OCI-LY1 (cell line): ENCODE results near the gene TMEM253.

Source experiments
- EZH2 ChIP-seq: fragments of 200-600 bp; sonication (generic), shearing (Covaris generic); IDR thresholded peaks from 2 replicates; pipeline ENCODE4 v1.8.0; 2017; ENCODE audit warnings: borderline replicate concordance, mixed run types, mild to moderate bottlenecking, antibody characterized with exemption, low read length, moderate library complexity, mixed read lengths
- TF ChIP-seq, protein P1 (sequence below): fragments of 200-600 bp; sonication (generic), shearing (Covaris generic); IDR thresholded peaks from 2 replicates; pipeline ENCODE4 v1.5.1; 2017; ENCODE audit warnings: mild to moderate bottlenecking, antibody characterized with exemption, low read length, moderate library complexity, mixed read lengths

DNA sequence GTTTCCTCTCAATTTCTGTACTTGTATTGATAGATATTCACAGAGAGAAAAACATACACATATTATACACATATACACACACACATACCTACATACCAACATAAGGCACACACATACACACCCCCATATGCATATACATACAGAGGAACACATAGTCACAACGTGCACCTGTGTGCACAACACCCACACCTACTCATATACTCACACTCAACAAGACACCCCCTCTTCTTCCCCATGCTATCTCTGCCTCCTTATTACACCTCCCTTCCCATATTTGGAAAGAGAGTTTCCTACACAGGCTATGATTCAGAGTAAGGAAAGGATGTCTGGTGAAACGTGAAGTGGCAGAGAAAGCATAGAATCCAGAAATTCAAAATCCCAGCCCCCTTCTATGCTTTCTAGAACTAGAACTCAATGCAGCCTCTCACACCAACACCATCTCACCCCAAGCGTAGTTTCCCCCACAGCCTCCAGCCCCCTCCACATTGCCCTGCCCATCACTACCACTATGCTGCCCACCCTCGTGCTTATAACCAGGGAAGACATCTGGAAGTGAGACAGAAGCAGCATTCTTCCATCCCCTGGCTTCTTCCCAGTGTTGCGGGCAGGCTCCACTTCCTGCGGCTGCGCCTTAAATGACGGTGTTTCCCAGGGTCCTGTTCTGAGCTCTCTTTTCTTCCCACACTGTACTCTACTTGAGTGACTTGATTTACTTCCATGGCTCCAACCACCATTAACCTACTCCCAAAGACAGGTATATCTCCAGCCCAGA lies 40.8 kb upstream of the TMEM253 start:
- TF ChIP-seq, protein P1, sequence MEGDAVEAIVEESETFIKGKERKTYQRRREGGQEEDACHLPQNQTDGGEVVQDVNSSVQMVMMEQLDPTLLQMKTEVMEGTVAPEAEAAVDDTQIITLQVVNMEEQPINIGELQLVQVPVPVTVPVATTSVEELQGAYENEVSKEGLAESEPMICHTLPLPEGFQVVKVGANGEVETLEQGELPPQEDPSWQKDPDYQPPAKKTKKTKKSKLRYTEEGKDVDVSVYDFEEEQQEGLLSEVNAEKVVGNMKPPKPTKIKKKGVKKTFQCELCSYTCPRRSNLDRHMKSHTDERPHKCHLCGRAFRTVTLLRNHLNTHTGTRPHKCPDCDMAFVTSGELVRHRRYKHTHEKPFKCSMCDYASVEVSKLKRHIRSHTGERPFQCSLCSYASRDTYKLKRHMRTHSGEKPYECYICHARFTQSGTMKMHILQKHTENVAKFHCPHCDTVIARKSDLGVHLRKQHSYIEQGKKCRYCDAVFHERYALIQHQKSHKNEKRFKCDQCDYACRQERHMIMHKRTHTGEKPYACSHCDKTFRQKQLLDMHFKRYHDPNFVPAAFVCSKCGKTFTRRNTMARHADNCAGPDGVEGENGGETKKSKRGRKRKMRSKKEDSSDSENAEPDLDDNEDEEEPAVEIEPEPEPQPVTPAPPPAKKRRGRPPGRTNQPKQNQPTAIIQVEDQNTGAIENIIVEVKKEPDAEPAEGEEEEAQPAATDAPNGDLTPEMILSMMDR = no peak
- TF ChIP-seq EZH2 = no peak
